Muscle of back (tissue), 11 donors: ENCODE measurements around the gene IRF2BPL. TPM values are rescaled to one million over a fixed set of nuclear protein-coding genes. Genes with fewer than 3 reads are reported as not detected.

Source experiments
- DNase-seq, 3 donors: peaks; one replicate each; pipeline versions ENCODE4 v3.0.0 to v3.0.0-alpha.2; 2013
- polyA plus RNA-seq, 10 donors: library from polyadenylated mRNA; unstranded; fragments of 120-200 nt; gene quantifications; one replicate each; pipeline ENCODE4 v1.2.1, GENCODE V29; 2013; ENCODE audit not compliant: insufficient read length in 10 of 10

Gene IRF2BPL
- polyA plus RNA-seq, 10 donors = 16.9 to 31.0 (median 20.7) TPM

DNA sequence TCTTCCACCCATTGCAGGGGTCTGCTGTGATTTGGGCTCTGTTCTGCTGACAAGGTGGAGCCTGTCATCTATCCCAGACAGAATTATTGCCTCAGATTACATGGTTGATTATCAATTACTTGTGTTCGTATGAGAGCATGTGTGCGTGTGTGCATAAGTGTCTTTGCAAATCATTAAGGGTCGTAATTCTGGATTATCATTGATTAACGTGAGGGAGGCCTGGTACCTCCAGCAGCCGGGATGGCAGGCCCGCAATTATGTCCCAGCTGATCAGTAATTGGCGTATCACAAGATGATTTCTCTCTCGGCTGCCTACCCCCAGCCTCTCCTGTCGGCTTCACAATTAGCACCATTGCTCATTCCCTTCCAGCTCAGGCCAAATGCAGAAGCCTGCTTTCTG, 29.6 kb upstream of the IRF2BPL start:
- no peak for DNase-seq

DNA sequence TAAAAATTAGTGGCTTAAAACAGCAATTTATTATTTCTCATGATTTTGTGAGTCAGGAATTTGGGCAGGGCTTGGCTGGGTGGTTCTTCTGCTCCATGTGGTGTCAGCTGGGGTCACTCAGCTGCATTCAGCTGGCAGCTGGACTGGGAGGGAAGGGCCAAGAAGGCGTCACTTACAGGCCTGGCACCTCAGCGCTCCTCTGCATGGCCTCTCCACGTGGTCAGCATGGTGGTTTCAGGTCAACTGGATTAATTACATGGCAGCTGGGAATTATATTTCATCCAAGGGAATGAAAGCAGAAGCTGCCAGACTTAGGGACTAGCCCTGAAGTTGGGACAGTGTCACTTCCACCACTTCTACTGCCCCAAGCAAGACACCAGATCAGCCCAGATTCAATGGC, 27.5 kb upstream of the IRF2BPL start:
- DNase-seq = no peak

DNA sequence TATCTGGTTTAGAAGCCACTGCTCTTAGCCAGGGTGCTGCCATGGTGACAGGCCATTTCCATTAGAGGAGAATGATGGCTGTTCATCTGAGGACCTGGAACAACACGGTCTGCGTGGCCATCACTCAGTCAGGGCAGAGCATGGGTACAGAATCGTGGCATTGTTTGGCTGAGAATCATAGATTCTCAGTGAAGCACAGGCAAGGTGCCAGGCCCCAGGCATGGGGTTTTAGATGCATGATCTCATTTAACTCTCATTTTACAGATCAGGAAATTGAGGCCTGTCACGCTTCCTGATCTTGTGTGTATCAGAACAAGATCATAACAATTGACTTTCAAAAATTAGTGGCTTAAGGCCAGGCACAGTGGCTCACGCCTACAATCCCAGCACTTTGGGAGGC, 26.8 kb upstream of the IRF2BPL start:
- DNase-seq = no peak

DNA sequence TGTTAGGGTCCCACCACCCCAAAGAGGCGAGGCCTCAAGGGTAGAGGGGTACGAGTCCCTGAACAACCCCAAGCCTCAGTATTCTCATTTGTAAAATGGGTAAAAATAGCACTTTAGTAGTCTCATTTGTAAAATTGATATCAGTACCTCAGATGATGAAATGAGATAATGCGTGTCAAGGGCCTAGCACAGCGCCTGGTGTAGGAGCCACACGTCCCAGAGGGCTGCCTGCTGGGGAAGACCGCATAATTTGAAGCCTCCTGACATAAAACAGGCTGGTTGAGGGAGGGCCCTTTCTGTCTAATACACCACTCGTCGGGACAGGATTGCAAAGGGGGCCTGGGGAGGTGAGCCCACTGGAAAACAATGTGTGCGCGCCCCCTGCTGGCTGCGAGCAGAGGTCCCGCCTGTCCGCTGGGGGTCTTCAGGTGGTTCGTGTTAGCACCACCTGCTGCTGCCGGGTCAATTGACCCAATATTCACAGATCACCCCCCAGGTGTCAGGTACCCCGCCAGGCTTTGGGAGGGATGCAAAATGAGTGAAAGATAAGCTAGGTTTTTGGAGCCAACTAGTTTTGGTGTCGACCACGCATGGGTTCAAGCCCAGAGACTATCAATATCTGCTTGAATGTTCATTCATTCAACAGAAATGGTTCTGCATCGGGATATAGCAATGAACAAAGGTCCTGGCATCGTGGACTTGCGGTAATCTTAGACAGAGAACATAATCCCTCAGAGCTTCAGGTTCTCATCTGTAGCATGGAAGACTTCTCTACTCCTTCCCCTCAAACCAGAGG, 24.7 kb upstream of the IRF2BPL start:
- peak; percentile 68 to 82 (median 76) for DNase-seq

DNA sequence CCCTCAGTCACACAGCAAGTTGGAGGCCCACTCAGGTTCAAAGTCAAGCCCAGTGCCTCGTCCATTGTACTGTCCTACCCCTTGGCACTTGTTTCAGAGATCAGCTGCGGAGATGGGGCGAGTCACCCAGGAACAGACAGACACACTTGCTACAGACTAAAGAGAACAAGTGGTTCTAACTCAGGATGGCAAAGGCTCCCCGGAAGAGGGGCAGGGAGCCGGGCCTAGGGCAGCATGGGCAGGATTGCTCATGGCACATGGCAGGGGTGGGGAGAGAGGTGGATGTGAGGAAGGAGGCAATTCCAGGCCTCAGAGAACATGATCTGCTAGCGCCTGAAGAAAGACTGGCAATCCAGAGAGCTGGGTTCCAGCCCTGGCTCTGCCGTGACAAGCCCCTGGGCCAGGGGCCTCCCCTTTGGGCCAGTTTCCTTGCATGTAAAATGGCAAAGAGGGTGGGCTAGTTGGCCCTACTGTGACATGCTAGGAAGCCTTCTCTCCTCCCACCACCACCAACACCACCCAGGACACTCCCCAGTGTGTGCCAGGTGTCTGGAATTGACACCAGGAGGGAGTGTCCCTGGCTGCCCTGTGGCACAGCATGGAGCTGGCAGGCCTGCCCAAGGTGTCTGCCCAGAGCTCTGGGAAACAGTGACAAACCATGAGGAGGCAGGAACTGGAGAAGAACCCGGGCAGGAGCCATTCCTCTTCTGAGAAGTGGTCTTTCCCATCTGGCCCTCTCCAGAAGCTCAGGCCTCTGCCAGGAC, 24.0 kb upstream of the IRF2BPL start:
- peak in 1 of 3 donors; percentile 39 for DNase-seq

DNA sequence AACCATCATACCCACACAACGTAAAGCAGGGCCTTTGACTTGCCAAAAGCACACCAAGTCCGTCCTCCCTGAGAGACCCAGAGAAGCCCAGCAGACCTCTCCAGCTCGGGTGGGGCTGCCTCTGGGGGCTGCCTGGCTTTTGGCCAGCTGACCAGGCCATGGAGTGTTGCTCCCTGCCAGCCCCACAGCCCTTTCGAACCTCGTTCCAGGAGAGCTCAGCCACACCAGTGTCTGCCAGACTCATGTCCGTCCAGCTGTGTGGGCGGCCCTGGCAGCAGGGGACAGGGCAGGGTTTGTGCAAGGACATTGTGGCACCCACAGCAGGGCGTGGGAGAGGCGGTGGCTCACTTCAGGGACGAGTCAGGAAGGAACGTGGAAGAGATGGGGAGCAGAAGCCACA, 22.6 kb upstream of the IRF2BPL start:
- DNase-seq = peak in 1 of 3 donors; percentile 80

DNA sequence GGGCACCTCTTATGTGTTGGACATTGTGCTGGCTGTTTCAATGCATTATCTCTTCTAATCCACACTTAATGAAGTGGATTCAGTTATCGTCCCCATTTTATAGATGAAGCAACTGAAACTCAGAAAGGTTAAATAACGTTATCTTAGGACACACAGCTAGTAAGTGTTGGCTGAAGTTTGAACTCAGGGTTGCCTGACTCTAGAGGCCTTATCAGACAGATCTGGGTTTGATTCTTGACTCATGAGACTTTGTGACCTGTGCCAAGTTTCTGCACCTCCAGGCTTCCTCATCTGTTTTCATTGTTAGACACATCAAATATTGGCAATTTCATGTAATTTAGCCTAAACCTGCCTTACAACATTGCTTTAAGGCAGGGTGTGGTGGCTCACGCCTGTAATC, 18.2 kb upstream of the IRF2BPL start:
- DNase-seq = no peak

DNA sequence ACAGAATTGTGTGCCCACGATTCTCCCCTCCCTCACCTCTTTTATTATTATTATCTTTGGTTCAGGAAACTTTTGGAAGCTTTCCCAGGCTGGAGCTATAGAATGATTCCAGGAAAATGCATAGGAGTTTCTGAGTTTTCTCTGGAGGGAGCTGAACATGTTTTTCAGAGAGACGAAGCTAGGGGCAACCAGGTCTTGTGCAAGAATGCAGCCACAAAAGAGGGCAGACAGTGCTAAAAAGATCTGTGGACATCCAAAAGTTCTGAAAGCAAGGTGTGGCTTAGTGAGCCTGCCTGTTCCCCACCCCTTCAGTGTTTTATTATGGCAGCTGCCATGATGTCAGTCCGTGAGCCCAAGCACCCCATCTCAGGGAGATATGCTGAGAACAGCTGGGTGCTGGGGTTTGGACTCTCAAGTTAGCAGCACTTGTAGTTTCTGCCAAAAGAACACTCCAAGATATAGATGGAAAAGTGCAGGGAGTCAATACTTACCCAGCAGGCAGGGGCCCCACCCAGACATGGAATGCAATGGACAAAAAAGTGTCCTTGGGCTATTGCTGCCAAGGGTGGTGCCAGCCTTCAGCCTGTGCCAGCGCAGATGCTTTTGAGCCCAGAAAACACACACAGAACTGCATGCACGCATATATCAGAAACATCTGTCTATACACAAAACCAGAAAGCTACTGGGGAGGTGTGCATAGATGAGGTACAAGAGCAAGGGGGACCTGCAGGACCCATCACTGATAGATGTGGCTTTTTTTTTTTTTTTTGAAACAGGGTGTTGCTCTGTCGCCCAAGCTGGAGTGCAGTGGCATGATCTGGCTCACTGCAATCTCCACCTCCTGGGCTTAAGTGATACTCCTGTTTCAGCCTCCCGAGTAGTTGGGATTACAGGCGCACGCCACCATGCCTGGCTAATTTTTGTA, 17.0 kb upstream of the IRF2BPL start:
- peak in 1 of 3 donors; percentile 67 for DNase-seq

DNA sequence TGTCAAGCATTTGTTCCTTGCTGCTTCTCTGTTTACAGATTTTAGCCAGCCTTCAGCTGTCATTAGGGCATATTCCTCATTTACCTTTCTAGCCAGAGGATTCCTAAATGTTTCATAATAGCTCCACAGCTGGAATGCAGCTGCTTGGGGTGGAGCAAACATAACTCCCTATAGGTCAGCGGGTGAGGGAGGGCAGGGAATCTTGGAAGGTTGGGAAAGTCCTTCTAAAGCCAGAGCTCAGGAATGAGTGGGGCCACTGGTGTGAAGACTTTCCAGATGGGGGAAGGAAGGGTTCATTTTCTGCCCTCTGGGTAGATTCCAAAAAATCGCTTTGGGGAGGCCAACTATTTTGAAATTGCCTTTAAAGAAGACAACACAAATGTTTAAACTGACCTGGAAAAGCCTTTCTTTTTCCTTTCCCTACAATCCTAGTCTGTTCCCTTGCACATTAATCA, 16.3 kb upstream of the IRF2BPL start:
- DNase-seq = peak in 1 of 3 donors; percentile 88

DNA sequence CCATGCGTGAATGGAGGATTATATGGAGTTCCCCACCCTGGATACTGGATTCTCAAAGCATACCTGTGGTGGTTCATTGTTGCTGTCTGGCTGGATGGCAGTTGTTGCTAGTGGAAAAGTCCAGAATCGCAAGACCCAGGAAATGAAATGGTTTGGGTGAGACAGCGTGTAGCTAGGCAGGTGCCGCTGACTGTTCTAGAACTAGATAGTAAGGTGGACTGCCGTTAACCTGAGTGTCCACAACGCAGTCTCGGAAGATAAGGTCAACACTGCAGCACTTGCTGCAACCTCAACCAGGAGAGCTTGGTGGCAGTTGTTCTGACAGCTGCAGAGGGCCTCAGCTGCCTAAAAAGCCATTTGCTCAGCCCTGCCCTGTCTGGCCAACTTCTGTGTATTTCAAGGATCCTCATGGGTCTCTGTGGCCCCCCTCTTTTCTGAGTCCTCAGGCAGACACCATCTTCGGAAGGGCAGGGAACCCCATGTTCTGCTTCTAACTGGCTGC, 15.5 kb upstream of the IRF2BPL start:
- peak in 1 of 3 donors; percentile 76 for DNase-seq

DNA sequence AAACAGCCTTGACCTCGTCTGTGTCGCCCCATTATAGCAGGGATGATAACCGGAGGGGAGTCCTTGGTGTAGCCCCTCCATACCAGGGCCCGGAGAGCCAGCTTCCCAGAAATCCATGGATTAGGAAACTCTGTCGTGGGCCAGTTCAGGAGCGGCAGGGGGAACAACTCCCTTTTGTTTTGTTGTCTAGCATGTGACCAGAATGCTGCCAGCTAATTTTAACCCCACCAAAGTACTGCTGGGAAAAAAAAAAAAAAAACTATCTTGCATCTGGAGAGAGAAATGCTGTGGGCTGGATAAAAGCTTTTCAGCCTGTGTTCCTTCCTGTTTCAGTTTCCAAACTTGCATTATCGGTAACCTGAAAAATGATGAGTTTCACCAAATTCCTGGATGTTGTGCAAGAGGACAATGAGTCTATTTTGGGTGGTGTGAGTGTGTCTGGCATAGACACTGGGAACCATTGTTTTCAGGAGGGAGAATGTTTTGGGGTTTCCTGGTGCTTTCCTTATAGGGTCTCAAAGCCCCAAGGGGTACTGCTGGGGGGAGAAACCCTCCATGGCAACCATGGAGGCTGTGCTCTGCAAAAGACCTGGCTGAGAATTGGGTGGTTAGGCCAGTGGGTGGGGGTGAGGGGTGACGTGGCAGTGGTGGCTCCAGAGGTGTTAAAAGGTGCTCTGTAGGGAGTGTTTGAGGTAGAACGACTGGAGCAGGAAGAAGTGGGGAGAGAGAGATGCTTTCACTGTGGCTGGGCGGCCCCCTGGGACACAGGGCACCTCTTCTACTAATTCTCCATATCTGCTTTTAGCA, 14.9 kb upstream of the IRF2BPL start:
- DNase-seq = peak; percentile 73 to 90 (median 86)

DNA sequence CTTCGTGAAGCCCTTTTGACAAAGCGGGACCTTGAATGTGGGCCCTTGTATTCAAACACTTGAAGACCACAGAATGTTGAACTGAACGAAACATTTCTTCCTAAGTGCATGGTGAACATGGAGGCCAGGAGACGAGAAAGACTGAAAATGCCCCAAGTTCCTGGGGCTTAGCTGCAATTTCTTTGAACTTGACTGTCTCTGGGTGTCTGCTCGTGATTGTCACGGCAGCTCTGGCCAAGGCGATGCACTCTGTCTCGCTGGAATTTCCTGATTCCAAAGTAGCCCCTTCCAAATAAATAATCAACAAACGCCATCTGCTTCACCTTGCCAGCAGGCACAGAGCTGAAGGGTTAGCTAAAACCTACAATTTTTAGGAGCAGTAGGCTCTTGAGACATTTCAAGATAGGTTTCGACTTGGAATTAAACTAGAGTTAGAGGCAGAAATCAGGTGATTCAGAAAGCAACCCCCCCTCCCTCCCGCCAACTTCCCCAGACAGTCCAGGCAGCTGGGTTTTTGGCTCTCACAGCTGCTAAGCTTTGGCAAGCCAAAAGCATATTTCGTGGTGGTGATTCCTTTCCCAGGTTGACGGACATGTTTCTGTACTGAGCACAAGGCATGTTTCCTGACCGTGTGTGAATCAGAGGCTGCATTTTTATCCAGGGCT, 13.5 kb upstream of the IRF2BPL start:
- peak; percentile 87 to 92 (median 92) for DNase-seq

DNA sequence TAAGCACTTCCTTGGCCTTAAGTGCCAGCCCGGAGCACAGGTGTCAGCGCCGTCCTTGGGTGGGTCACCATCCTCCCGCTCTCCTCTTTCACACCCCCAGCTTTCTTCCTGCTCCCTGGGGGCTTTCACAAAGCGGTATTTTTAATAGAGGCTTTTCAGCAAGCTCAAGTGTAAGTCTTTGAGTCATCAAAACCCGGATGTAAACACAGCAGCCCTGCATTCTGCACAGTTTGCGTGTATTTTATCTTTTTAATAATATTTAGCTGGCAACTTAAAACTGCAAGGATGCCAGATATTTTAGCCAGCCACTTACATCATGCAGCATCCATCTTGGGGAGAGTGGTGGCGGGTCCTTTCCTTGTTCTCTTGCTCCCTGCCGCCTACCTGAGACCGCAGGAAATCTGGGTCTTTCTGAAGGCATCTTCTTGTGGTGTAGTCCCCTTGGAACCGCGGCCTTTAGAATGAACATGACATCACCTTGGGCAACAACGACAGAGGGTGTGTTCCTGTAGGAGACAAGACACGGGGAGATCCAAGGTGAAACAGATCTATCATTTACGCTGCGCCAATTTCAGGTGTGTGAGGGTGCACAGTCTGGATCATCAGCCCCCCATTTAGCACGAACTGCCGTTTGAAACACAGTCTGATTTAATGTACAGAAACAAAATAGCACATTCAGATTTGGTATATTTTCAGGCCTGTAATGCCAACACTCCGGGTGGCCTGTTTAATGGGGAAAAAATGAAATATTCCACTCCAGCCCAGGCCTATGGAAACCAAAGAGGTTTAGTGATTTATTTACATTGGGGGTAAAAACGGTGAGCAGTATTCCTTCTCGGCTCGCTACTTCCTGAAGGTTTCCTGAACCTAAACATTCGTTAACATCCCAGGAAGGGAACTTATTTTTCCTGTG, 12.5 kb upstream of the IRF2BPL start:
- DNase-seq = peak in 1 of 3 donors; percentile 50

DNA sequence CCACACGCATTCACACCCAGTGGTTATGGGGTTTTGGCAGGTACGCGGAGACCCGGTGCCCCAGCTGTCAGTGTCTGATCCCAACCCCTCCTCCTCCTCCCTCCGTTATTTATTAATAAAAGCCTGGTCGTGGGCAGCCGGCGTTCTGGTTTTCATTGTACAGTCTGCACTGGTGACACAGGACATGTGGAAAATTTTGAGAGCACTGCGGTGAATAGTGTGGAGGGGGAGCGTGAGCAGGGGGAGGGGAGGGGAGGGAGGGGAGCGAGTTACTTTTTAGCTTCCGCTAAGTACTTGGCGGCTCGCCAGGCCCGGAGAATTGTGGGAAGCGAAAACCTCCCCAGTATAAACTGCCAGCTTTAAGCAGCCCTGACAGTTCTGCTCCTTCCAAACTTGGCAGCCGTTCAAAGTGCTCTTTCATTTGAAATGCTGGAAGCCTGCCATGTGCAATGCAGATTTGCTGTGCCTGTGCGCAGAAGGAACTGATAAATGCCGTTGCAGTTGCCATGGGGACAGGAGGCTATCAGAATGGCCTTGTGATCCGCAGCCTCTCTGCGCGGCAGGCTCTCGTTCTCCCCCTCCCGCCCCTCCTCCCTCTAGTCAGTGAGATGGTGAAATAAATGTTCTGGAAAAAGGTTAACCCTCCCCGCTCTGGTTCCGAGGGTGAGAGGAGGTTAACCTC, 11.7 kb upstream of the IRF2BPL start:
- peak; percentile 98 to 100 (median 99) for DNase-seq

DNA sequence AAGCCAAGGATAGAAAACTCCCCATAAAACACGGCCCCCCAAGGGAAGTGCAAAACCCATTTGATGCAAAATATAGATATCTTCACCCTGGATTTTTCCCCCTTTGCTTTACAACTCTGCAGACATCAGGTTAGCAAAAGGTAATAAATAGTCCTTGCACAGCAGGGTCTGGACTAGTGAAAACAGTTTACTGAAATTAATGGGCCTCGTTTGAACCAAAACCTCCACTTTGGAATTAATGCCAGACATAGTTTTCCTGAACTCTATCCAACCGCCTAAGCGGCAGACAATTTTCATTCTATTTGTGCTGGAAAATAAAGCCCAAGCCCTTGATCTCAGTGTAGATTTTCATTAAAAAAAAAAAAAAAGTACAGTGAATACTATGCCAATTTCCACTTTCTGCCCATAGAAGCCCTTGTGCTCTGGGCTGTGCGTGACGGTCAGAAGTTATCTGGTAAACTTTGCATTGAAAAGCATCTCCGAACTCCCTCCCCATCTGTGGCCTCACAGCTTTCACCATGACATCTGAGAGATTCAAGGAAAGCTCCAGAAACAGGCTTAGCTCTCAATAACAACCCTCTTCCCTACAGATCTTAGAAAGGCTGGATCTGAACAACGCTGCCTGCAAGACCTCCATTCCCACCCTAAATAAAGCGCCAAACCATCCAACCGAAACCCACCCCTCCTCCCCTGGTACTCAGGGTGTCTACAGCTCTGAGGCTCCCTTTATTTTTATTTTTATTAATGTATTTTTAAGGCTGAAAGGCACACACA, 11.0 kb upstream of the IRF2BPL start:
- peak in 2 of 3 donors; percentile 84 to 90 for DNase-seq

DNA sequence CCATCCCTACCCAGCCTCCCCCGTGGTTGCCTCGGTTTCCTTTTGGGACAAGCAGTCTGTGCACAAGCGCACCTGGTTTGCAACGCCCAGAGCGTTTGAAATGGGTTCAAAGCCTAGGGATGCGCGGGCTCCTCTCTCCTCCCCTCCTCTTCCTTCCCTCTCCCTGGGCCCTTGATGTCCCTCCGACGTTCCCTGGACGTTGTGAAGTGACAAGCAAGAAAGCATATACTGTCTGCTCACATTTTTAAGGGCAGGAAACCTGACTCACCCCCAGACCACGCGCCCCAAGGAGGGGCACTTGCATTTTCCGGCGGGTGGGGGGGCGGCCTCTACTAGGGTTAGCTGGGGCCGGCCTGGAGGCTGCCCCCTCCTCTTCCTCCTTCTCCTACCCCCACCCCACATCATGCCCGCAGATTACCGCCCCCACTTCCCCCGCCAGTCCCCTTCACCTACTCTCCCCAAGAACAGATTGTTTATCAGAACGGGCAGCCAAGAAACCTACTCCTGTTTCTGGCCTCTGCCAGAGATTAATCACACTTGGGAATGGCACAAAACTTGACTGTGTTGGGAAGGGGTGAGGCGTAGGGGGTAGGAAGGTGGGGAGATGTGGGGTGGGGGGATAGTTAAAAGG, 9.5 kb upstream of the IRF2BPL start:
- DNase-seq = peak in 1 of 3 donors; percentile 50
